ENCODE data around the gene RFX2.
A peak's percentile ranks its signal among the peaks of the same experiment; 100 is the strongest.

Gene RFX2

GRCh38 chr19:6103217-6103644, 7.1 kb downstream of the RFX2 start:
- no peak for DNase-seq

GRCh38 chr19:6101991-6102390, 8.3 kb downstream of the RFX2 start:
- no peak for DNase-seq

DNA sequence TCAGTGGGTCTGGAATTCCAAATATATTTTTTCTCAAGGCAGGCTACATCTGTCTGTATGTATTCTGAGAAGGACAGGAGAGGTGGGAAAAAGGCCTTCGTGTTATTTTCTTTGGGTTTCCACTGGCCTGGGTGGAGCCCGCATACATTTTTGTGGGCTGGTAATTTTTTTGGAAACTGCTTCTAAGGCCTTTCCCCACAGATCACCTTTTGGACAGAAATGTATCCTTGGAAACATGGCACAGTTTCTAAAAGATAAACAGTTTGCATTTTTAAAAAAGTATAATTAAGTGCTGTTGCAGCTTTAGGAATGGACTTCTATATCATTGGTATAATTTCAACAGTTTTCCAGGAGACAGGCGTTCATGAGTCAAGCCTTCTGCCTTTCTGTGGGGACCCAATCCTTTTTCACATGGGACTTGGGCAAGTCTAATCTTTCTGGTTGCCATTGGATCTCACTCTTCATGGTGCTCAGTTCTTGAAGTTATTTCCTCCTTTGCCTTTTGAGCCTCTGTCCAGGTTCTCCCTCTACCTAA, 8.9 kb downstream of the RFX2 start:
- no peak for DNase-seq

GRCh38 chr19:6100284-6100915, 9.9 kb downstream of the RFX2 start:
- no peak for DNase-seq

DNA sequence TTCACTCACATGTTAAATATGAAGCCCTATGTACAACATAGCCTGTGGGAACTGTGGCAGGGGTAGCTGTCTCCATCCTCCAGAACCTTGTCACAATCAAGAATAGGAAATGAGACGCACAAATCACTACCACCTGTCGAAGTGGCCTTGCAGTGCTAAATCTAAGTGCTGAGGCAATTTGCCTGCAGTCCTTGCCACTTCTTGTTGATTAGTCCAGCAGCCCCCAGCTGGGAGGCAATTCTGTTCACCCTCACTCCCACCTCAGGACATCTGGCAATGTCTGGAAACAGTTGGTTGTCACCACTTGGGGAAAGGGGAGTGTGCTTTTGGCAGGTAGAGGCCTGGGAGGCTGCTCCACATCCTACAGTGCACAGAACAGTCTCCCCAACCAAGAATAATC, 10.7 kb downstream of the RFX2 start:
- peak; percentile 26 for DNase-seq

- no peak for DNase-seq
Observed at GRCh38 chr19:6099033-6099432, 11.3 kb downstream of the RFX2 start.

GRCh38 chr19:6098574-6098973, 11.7 kb downstream of the RFX2 start:
- DNase-seq: no peak

DNA sequence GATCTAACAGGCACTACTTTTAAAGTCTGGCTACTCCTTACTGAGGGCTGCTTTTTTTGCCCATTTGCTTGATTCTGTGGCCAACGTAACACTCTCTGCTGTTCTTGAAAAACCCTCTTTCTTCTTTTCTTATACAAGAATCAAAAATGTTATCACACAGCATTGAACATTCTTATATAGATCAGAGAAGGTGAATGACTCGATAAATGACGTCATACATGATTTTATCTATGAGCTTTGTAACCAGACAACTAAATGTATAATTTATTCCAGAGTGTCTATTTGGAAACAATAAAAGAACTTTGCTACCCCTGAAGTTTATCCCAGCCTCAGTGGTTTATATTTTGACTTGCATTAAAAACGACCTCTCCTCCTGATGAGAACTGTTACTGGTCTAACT, 12.4 kb downstream of the RFX2 start:
- DNase-seq: no peak

DNA sequence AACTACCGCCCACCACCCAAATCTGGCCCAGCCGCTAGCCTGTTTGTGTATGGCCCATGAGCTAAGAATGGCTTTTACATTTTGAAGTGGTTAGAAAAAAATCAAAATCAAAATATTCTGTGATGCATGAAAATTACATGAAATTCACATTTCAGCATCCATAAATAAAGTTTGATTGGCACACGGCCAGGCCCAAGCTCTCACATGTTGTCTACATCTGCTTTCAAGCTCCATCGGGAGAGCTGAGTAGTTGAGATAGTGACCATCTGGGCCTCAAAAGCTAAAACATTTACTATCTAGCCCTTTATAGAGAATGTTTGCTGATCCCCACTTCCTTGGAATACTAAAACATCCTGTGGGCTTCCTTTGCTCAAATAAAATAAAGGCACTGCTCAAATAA, 14.5 kb downstream of the RFX2 start:
- no peak for DNase-seq

DNA sequence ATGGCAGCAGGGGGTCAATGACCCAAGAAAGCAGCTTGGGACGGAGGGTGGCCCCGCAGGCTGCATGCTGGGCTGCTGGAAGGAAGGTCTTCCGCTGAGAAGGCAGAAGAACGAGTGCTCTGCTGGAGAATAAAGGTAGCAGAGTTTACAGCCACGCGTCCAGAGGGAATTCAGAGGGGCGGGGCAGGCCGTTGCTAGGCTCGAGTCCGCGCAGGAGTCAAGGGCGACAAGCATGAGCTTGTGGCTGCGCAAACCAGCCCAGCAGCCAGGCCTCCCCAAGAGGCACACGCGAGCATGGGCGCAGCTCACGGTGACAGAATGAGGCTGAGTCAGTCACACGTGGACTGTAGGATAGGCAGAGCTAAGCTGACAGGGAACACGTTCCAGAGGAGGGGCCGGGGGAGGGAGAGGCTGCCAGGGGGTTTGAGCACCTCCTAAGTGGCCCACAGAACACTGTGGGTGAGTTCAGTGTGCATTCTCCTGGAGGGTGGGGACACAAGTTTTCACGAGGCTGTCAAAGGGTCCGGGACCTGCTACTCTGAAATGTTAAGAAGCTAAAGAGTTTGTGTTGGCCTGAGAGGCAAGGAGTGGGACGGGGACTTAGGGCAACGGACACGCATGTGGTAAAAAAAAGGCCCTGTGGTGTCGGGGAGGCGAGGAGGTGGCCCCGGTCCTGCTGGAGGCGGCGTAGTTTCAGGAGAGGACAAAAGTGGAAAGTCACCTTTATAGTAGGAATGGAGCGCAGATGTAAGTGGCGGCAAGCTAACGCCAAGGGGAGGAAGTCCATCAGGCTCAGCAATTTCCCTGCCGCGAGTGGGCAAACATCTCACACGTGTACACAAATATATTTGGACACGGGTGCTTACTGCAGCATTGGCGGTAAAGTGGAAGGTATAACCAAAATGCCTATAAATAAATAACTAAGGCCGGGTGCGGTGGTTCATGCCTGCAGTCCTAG, 17.7 kb downstream of the RFX2 start:
- DNase-seq: peak; percentile 33

DNA sequence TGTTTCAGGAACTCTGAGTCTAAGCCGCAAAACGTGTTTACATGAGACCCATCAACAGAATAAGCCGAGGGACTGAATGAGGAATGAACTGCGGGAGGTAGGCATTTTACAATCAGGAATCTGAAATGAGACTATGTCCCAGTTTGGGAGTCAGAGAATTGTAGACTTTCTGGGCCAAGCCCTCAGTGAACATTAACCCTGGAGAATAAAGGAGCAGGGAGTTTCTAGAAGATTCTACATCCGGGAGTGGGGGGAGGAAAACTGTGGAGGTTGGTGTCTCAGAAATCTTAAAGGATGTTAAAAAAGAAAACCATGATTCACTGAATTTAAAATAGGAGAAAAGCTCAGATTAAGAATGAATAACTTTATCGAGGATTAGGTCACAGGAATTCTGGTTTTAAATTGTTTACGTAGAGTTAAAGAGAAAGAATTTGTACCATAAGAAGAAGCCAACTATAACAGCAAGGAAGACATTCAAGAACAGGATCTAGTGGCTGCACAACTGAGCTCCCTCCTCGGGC, 18.5 kb downstream of the RFX2 start:
- DNase-seq: no peak

GRCh38 chr19:6090634-6091033, 19.7 kb downstream of the RFX2 start:
- DNase-seq: no peak

DNA sequence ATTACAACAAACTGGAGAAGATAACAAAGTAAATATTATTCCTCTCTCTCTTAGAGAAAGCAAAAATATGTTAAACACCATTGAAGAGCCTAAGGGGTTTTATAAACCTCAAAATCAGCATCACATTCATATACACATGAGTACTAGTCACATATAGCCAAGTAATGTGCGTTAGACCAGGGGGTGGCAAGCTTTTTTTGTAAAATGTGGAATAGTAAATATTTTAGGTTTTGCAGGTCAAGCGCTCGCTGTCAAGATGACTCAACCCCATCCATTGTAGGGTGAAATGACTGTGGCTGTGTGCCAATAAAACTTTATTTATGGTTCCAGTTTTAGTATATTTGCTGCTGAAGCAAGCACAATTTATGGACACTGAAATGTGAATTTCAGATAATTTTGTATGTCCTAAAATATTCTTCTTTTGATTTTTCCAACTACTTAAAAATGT, 21.7 kb downstream of the RFX2 start:
- DNase-seq: no peak

DNA sequence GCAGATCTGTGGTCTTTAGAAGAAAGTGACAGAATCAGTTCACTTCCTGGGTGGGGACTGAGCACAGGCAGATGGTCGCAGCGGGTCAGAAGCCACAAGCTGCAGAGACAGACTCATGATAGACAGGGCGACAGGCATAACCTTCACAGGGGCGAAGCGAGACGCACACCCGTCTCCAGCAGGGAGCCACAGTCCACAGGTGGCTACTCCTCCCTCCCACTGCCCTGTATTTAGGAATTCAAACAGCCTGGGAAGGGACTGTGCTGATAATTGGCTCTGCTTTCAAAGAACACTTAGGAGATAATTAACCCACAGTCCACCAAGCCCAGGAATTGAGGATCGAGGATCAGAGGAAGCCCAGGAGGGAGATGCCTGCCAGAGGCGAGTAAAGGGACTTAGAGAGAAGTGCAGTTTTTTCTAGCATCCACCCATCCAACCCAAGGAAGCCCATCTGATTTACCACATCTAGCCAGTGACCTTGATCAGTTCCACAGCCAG, 23.2 kb downstream of the RFX2 start:
- peak; percentile 67 for DNase-seq

- no peak for DNase-seq
Observed at GRCh38 chr19:6086068-6086788, 24.1 kb downstream of the RFX2 start.

DNA sequence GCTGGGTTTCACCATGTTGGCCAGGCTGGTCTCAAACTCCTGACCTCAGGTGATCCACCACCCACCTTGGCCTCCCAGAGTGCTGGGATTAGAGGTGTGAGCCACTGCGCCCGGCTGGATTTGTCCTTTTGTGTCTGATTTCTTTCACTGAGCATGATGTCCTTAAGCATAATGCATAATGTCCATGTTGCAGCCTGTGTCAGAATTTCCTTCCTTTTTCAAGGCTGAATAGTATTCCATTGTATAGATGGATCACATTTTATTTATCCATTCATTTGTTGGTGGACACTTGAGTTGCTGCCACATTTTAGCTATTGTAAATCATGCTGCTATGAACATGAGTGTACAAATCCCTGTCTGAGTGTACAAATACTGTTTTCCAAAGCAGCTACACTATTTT, 25.5 kb downstream of the RFX2 start:
- no peak for DNase-seq

DNA sequence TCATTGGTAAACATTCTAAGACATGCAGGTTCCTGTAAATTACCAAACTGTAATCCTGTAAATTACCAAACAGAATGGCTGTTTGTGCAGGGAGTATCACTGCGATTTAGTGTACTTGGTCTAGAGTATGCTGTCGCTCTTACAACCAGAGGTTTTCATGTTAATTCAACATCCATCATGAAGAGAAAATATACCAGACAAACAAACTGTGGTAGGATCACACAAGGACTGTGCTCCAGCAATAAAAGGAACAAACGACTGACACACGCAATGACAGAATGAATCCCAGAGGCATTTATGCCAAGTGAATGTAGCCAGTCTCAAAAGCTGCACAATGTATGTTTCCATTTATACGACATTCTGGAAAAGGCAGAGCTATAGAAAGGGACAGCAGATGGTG, 31.2 kb downstream of the RFX2 start:
- no peak for DNase-seq

DNA sequence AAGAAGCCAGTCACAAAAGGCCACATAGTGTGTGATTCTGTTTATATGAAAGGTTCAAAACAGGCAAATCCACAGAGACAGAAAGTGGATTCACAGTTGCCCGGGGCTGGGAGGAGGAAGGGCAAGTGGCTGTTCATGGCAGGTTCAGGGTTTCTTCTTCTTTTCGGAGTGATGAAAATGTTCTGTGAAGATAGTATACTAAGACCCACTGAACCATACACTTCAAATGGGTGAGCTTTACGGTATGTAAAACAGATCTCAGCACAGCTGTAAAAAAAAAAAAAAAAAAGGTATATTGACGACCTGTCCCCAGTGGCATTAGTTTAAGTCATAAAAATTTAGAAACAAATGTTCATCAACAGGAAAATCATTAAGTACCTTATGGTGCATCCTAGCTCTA, 32.2 kb downstream of the RFX2 start:
- no peak for DNase-seq

- DNase-seq: peak; percentile 14
Observed at GRCh38 chr19:6076675-6077463, 33.4 kb downstream of the RFX2 start.

GRCh38 chr19:6076291-6076665, 34.0 kb downstream of the RFX2 start:
- no peak for DNase-seq

DNA sequence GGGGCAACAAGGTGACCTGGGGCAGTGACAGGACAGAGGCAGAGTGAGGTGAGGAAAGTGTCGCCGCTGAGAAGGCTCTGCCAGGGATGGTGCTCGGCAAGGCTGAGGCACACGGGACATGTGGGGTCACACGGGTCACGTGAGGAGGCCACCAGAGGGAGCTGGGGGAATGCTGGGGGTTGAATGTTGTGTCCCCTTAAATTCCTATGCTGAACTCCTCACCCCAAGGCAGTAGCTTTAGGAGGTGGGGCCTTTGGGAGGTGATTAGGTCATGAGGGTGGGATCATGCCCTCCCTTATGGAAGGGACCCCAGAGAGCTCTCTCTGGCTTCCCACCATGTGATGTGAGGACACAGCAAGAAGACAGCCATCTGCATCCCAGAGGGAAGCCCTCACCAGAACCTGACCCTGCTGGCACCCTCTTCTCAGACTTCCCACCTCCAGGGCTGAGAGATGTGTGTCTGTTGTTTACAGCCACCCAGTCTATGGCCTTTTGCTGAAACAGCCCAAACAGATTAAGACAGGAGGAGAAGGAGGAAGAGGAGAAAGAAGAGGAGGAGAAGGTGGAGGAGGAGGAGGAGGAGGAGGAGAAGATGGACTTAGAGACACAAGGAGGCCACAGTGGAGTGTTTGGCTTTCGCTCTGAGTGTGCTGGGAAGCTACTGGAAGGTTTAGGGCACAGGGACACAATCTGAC, 35.4 kb downstream of the RFX2 start:
- DNase-seq: no peak
